CD4-positive, alpha-beta T cell treated with Interleukin-15 for 1 hour (primary cell): ENCODE results near the gene KCNC1.

Experiments
- DNase-seq: peaks from one replicate; pipeline ENCODE4 v3.0.0-alpha.2; 2020

The KCNC1 gene

DNA sequence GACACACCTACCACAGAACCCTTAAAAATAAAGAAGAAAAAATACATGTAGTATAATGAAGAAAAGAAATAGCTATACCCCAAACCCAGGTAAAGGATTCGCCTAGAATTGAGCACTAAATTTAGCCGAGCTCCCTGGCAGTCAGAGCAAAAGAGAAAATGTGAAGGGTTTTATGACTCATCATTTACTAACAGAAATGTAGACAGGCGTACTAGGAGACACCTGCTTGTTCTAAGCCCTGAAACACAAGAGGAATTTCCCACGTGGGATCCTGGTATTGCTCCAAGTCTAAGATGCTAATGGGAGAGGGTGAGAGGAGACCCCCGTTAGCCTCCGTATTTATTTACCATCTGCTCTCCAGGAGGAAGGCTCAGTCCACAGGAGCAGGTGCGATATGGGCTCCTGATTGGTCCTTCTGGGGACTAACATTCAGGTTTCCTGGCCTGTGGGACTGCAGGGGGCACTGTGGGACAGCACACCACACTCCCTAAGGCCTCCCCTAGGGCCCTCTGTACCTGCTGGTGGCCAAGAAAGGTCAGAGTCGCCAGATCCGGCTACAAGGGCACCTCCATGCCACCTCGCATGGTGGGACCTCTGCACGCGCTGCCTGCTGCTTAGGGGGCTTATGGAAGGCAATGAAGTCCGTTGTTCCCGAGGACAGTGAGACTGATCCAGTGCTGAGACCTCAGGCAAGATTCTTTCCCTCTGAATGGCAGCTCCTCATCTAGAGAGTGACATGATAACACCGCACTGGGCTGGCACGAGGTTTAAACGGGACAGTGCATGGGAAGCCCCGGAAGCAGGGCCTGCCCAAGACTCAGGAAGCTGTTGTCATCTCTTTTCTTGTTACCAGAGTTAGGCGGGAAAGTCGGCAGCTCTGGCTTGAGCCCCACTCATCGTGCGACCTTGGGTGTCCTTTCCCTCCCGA lies 25.8 kb downstream of the KCNC1 start:
- no peak for DNase-seq

DNA sequence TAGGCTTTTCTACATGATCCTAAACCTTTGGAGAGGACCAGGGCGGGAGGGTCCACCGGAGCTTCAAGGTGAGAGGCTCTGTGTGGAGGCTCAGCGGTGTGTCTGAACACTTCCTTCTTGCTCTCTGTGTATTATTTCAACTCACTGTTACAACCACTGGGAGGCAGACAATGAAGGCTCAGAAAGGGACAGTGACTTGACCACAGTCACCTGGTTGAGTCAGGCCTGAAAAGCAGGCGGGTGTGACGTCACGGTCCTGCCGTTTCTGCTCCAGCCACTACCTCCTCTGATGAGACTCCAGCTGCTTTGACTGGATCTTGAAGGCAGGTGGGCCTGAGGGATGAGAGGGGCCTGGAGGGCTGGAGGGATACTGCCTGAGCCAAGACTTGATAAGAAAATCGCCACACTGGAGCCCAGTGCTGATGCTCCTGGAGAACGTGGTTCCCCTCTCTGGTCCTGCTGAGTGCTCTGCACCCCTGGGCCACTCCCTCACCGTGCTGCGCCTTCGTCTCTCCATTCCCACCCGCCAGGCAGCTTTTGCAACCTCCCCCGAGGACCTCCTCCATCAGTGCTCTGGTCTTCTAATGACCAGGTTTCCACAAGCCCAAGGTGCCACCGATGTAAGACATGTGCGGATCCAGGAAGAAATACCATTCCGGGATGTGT lies 27.9 kb downstream of the KCNC1 start:
- DNase-seq, result no peak

GRCh38 chr11:17763244-17763643 lies 28.7 kb downstream of the KCNC1 start:
- no peak for DNase-seq

GRCh38 chr11:17763703-17764102 lies 29.1 kb downstream of the KCNC1 start:
- no peak for DNase-seq

GRCh38 chr11:17764446-17765218 lies 30.1 kb downstream of the KCNC1 start:
- no peak for DNase-seq

DNA sequence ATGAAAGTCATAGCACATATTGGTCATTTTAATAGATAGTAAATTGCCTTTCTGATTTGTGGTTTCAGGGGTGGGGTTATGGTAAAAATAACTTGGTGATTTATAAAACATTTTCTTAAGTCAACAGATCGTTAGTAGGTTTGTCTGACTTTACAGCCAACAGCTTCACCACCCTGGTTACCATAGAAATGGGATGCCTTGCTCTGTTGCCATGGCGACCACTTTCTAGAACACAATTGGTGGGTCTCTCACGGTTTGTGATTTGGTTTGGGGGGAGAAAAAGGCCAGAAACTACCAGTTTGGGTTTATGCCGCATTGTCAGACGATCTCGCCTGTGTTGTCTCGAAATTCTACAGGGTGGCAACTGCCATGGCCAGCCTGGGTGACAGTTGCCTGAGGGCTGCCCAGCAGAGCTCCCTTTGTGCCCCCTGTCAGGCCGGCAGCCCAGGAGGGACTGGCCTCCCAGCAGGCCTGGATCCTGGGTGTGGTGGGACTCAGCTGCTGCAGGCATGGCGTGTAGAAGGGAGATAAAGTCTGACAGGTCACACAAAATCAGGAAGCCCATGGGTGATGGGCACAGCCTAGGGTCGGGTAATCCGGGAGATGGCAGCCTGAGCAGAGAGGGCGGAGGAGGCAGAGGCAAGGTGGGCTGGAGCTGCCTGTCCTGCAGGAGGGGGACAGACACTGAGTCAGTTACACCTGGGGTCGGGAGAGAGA lies 30.9 kb downstream of the KCNC1 start:
- no peak for DNase-seq

DNA sequence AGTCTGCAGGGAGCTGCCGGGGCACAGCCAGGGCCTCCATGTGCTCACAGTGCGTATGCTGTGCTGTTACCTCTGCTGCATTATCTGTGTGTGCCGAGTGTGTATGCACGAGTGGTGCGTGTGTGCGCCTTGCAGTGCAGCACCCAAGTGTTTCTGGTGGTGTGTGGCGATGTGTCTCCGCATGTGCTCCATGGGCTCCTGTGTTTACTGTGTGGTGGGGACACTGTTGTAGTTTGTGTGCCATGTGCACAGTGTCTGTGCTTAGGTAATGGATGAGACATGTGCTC lies 31.4 kb downstream of the KCNC1 start:
- DNase-seq, result no peak

- no peak for DNase-seq
Observed at GRCh38 chr11:17766590-17766989, 32.0 kb downstream of the KCNC1 start.

DNA sequence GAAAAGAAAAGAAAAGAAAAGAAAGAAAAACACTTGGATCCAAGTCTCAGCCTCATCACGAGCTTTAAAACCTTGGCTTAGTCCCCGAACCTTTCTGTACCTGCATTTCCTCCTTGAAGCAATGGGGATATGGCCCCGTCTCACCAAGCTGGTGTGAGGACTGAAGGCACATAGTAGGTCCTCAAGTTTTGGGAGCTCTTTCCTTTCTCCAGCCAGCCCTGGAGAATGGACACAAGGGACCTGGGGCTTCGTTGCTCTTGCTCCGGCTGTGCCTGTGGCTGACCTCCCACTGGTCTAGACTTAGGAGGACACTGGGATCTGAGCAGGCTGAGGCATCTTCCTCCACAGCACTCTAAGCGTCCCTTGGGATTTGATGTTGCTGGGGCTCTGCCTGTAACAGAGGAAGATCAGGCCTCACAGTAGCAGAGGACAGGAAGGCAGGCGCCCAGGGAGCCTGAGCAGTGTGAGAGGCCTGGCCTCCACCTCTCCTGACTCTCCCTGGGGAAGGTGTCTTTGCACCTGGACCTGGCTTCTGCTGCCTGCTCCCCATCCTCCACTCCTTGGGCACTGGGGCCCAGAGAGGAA lies 32.8 kb downstream of the KCNC1 start:
- no peak for DNase-seq

- DNase-seq, result no peak
Observed at GRCh38 chr11:17767914-17768313, 33.3 kb downstream of the KCNC1 start.

DNA sequence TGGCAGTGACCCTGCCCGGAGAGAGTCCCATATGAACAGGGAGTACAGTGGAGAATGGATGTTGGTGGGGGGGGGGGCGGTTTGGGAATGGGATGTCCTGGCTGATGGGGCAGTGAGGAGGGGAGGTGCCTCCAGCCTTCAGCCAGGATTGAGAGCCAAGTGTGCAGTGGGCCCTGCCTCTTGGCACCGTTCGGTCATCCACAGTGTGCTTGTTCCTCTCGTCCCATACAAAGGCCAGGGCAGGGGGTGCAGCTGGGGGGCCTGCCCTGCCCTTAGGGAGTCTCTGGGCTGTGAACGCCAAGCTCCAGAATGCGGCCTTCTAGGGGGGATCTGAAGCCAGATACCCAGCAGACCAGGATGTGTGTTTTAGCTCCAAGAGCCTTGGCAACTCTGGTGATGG lies 34.0 kb downstream of the KCNC1 start:
- no peak for DNase-seq

DNA sequence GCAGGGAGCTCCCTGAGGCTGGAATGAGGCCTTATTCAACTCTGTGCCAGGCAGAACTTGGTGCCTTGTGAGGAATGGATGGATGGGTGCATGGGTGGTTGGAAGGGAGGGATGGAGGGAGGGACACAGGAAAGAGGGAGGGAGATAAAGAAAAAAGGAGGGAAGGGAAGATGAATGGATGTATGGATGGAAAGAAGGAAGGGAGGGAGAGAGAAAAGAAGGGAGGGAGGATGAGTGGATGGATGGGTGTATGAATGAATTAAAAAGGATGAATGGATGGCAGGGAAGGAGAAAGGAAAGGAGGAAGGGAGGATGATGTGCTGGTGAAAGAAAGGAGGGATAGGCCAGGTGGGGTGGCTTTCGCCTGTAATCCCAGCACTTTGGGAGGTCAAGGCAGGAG lies 34.6 kb downstream of the KCNC1 start:
- no peak for DNase-seq

DNA sequence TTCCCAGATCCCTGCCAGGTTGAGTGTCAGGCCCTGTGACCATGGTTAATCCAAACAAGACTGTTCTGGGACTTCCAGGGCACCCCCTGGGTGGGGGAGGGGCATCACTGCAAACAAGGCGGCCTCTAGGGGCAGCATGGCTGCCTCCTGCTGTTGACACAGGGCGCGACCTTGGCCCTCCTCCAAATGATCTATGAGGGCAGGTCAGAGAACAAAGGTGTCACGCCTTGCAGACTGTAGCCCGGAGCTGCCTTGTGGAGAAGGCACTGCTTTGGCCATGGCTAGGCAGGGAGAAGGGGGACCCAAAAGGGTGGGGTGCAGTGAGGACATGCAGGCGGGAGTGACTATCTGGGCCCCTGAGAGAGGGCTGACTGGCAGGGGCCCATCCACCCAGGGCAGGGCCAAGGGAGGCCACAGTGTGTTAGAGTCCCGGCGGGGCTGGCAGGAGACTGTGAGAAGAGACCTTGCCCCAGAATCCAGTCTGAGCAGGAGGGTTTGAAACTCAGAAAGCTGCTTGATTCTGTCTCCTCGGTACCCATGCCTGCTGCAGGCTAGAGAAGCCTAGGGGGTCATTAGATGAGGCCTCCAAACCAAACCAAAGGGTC lies 35.6 kb downstream of the KCNC1 start:
- DNase-seq, result no peak

DNA sequence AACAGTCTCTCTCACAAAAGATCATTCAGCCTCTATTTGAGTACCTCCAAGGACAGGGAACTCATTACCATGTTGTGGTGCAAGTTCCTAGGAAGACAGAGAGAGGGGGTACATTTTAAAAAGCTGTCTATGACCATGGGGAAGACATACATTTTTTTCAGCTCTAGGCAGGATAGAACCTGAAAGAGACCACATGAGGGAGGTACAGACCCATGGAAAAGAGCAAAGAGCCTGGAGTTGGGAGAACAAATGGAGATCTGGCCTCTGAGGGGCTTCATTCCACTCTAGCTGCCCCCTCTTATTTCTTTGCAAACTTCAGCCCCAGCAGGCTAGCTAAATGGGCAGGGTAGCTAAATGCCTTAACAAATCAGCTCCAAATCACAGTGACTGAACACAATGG lies 36.3 kb downstream of the KCNC1 start:
- DNase-seq, result no peak

GRCh38 chr11:17771415-17771814 lies 36.8 kb downstream of the KCNC1 start:
- DNase-seq, result no peak

- no peak for DNase-seq
Observed at GRCh38 chr11:17771841-17772401, 37.3 kb downstream of the KCNC1 start.

GRCh38 chr11:17772704-17773600 lies 38.4 kb downstream of the KCNC1 start:
- no peak for DNase-seq

DNA sequence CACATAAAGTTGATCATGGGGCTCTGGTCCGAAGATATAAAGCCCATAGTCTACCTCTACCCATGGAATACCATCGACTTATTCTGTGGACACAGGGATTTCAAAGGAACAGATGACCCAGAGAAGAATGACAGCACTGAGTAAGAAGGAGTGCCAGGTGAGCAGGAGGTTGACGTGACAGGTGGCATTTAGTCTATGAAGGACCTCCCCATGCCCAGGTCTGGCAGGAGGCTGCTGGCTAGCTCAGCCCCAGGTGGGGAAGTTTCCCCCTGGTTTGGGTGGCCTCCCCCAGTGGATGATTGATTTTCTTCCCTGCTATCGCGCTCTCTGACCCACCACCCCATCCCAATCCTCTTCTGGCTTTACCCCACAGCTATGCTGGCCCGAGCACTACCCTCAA lies 39.1 kb downstream of the KCNC1 start:
- DNase-seq, result no peak

DNA sequence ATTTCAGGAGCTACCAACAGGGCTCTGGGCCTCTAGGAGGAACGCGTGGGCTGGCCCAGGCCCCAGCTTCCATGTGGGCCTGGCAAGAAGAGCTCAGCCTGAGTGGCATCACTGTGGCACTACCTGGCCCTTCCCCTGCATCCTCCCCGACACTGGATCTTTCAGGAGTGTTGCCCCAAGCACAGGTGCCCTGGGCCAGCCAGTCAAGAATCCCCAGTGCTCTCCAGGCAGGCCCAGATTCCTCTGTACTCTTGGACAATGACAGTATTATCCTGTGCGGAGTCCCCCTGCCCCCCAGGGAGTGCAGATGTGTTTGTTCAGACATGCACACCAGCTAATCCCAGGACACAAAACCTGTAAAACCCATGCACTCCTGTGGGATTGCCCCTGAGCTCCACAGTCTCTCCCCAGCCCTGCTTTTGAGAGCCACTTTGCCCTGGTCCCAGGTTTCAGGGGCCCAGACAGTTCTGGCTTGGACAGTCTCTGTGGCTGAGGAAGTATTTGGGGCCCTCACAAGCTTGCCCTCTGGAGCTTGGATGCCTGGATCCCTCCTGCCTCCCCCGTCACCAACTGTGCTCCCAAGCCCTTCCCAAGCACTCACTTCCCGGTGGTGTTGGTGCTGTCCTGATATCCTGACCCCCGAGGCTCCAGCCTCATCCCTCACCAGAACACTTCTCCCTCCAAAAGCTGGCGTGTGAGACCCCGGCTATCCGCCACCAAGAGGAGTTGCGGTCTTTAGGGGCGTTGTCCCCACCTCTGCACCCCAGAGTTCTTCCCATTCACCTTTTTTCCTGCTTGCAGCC lies 39.9 kb downstream of the KCNC1 start:
- DNase-seq, result no peak

DNA sequence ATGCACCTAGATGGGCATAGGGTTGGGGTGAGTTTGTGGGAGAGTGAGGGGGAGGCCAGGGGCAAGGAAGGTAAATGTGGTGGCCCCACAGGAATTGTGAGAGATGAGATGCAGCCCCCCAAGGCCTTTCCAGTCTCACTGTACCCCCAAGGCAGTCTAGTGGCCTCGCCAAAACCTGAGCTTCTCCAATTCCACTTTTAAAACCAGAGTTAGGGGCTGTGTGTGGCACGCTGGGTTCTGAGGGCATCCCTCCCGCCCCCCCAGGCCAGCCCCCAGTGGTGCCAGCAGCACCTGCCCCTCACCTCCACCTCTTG lies 40.4 kb downstream of the KCNC1 start:
- no peak for DNase-seq
